Measurements from ENCODE around the gene TAMALIN. TPM values are rescaled to one million over a fixed set of nuclear protein-coding genes. Genes with fewer than 3 reads are reported as not detected.

Gene TAMALIN
- total RNA-seq, 6 experiments from 2014 or later = 0.24 to 1.00 (median 0.69) TPM

DNA sequence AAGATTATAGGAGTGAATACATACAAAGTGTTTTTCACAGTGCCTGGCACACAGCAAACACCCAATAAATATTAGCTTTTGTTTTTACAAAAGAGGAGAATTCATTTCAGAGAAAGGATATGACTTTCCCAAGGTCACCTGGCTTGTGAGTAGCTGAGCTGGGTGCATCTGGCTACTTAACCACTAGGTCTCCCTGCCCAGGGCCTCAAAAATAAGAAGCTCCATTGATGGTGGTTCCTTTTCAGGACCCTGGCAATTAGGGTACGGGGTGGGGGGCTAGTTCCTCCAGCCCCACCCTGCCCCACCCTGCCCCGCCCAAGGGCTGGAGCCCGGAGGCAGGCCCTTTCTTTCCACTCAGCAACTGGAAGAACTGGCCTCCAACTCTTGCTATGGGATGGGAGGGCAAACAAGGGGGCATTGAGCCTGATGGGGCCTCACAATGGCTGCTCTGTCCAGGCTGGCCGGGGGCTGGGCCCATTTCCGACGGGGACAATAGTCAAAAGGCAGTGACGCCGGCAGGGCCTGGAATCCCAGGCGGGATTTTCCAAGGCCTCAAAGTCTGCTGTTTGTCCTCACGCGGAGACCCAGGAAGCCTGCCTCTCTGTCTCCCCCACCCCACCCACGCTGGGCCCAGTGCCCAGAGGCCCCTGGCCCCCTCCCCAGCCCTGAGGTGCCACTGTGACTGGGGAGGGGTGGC is 54.9 kb downstream of the TAMALIN start:
- Mint-ChIP-seq H3K4me3 (no peak overlapping the region), H3K27me3 (ENCODE audit: insufficient read depth) (peaks cover 57% of the 10 kb centered on the region), H3K27ac (peak overlapping the region; percentile 75; the same call in 1 of the 2 replicates), H3K9me3 (peaks cover 5% of the 10 kb centered on the region; the same call in 1 of the 2 replicates), H3K36me3 (ENCODE audit: low read depth) (peaks cover 6% of the 10 kb centered on the region; the same call in 1 of the 2 replicates), H3K4me1 (ENCODE audit: low read depth) (peaks cover 32% of the 10 kb centered on the region)
- TF ChIP-seq, protein P1, sequence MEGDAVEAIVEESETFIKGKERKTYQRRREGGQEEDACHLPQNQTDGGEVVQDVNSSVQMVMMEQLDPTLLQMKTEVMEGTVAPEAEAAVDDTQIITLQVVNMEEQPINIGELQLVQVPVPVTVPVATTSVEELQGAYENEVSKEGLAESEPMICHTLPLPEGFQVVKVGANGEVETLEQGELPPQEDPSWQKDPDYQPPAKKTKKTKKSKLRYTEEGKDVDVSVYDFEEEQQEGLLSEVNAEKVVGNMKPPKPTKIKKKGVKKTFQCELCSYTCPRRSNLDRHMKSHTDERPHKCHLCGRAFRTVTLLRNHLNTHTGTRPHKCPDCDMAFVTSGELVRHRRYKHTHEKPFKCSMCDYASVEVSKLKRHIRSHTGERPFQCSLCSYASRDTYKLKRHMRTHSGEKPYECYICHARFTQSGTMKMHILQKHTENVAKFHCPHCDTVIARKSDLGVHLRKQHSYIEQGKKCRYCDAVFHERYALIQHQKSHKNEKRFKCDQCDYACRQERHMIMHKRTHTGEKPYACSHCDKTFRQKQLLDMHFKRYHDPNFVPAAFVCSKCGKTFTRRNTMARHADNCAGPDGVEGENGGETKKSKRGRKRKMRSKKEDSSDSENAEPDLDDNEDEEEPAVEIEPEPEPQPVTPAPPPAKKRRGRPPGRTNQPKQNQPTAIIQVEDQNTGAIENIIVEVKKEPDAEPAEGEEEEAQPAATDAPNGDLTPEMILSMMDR (IDR thresholded peaks at IDR 0.05) = no peak
- DNase-seq = no peak

DNA sequence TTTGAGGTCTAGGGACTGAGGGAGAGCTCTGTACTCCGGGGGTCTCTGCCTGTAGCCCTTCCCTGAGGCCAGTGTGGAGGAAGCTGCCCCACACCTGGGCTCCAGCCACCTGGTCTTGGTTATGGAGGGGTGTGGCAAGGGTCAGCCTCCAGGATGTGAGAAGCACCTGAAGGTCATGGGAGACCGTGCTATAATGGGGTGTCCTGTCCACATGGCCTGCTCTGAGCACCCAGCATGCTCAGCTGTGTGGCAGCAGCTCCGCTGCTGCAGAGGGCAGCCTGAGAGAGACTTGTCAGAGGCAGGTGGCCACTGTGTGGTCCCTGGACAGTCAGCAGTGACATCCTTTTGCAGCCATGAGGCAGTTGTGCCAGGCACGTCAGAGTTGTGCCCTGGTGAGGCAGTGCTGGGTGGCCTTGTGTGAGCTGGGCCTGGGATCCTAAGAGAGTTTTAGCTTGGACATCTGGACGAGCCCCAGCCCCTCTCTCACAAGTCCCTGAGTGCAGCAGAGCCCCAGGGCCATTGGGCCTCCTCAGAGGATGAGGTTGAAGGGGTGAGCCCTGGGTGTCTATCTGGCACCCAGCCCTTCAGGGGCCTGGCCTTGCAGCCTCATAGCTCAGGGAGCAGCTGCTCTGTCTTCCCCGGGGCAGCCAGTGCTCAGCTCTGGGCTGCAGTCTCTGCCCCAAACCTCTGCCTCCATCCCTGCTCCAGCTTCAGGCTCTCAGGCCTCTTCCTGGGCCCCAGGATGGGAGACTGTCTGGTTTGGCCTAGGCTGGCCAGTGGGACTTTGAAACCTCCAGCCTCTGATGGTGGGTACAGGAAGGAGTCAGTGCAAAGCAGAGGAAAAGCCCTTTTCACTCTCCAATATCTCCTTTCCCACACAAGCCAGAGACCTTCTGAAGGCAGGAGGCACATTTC is 55.7 kb downstream of the TAMALIN start:
- Mint-ChIP-seq H3K27ac (peak overlapping the region; percentile 66), H3K36me3 (ENCODE audit: low read depth) (no peaks in the 10 kb centered on the region; the same call in 1 of the 2 replicates), H3K27me3 (ENCODE audit: insufficient read depth) (peaks cover 49% of the 10 kb centered on the region), H3K4me1 (ENCODE audit: low read depth) (peaks cover 38% of the 10 kb centered on the region), H3K4me3 (no peak overlapping the region), H3K9me3 (no peaks in the 10 kb centered on the region; the same call in 1 of the 2 replicates)
- DNase-seq = no peak
- TF ChIP-seq, protein P1 (IDR thresholded peaks at IDR 0.05) = no peak

DNA sequence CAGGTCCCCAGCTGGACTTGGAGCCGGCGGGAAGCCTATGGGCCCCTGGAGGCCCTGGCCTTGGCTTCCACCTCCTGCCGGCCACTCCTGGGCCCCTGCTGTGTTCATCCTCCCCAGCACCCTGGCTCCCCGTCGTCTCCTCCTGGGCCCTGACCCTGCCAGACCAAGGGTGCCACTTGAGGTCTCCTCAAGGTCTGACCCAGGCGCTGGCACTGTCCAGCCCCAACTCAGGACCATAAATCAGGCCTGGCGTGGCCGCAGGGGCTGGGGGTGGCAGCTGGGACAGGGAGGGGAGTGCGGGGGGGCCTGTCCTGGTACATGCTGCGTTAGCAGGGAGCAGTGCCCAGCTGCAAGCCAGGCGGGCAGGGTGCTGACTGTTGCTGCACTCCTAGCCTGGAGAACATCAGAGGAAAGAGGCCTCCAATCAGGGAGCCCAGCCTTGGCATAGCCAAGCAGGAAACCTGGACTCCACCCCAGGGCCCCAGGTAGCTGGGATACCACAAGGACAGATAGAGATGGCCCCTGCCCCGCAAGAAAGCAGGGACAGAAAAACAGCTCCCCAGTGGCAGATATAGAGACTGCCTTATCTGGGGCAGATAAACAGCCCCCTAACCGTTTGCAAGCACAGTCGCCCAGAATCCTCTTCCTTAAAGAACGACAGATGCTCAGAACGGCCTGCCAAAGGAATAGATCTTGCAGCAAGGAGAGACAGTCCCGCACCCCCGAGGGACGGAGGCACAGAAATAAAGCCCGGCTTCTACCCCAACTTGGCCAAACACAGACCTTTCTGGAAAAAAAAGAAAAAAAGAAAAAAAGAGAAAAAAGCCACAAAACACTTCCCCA is 56.6 kb downstream of the TAMALIN start:
- no peak for DNase-seq
- Mint-ChIP-seq H3K27ac (peak overlapping the region; percentile 92), H3K36me3 (ENCODE audit: low read depth) (no peaks in the 10 kb centered on the region; the same call in 1 of the 2 replicates), H3K9me3 (no peaks in the 10 kb centered on the region; the same call in 1 of the 2 replicates), H3K4me1 (ENCODE audit: low read depth) (peaks cover 38% of the 10 kb centered on the region), H3K4me3 (no peak overlapping the region), H3K27me3 (ENCODE audit: insufficient read depth) (peaks cover 41% of the 10 kb centered on the region)
- TF ChIP-seq, protein P1 (IDR thresholded peaks at IDR 0.05) = no peak

DNA sequence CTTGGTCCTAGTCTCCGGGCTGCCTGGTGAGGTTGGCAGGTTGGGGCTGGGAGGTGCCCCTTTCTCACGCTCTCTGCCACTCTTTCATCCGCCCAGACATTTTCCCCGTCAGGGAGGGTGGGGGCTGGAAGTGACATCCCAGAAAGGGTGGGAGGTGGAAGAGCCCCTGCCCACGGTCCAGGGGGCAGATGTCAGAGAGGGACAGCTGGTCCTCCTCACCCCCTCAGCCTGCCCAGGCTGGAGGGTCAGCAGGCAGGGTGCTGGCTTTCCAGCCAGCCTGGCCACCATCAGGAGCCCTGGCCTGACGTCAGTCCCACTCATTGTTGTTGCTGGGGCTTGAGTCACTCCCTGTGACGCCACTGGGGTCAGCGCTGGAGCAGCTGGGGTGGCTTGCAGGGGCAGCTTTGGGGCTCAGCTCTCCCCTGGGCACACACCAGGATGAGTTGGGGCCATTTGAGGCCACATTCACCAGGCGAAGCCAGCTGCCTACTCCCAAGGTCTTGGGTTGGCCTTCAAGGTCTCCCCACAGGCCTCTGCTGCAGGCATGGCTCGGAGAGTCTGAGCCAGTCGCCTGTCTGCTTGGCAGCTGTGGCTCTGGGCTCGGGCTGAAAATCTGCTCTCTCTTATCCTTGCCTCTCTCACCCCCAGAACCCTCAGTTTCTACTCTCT is 57.4 kb downstream of the TAMALIN start:
- no peaks in the 10 kb centered on the region; the same call in 1 of the 2 replicates for H3K9me3 Mint-ChIP-seq
- TF ChIP-seq, protein P1 (IDR thresholded peaks at IDR 0.05) = no peak
- peak overlapping the region; percentile 92 for H3K27ac Mint-ChIP-seq
- H3K4me3 Mint-ChIP-seq = peak overlapping the region; percentile 26; the same call in 1 of the 2 replicates
- peaks cover 41% of the 10 kb centered on the region for H3K4me1 Mint-ChIP-seq (ENCODE audit: low read depth)
- DNase-seq = peak; percentile 64
- no peaks in the 10 kb centered on the region for H3K36me3 Mint-ChIP-seq (ENCODE audit: low read depth)
- H3K27me3 Mint-ChIP-seq (ENCODE audit: insufficient read depth) = peaks cover 33% of the 10 kb centered on the region

Other genes starting within 250 kb of the TAMALIN start
- not detected for gene FIGNL2, start 158.2 kb upstream of the TAMALIN start, total RNA-seq (2021; fragmentation: NEBNext Ultra II Directional; extraction: Animal tissue kit (Norgen Biotek cat#: 25700))
- not detected for gene ANKRD33, start 118.8 kb upstream of the TAMALIN start, total RNA-seq (2021; fragmentation: NEBNext Ultra II Directional; extraction: Animal tissue kit (Norgen Biotek cat#: 25700))
- 10 to 100 TPM in 3 of 6 experiments, 1 to 10 TPM in 3; 5.4 to 13.5 (median 10.0) TPM for gene ACVRL1, start 99.4 kb upstream of the TAMALIN start, total RNA-seq (2021; fragmentation: NEBNext Ultra II Directional; extraction: Animal tissue kit (Norgen Biotek cat#: 25700))
- gene ACVR1B, start 55.2 kb upstream of the TAMALIN start, total RNA-seq (2021; fragmentation: NEBNext Ultra II Directional; extraction: Animal tissue kit (Norgen Biotek cat#: 25700)) = 10 to 100 TPM; 13.1 to 15.2 (median 14.0) TPM
- 10 to 100 TPM; 10.3 to 46.6 (median 43.6) TPM for gene NR4A1, start 44.5 kb downstream of the TAMALIN start, total RNA-seq (2021; fragmentation: NEBNext Ultra II Directional; extraction: Animal tissue kit (Norgen Biotek cat#: 25700))
- 10 to 100 TPM; 62.1 to 73.6 (median 66.6) TPM for gene ATG101, start 63.0 kb downstream of the TAMALIN start, total RNA-seq (2021; fragmentation: NEBNext Ultra II Directional; extraction: Animal tissue kit (Norgen Biotek cat#: 25700))
- not detected for gene SMIM41, start 72.8 kb downstream of the TAMALIN start, total RNA-seq (2021; fragmentation: NEBNext Ultra II Directional; extraction: Animal tissue kit (Norgen Biotek cat#: 25700))
- gene KRT80, start 185.1 kb downstream of the TAMALIN start, total RNA-seq (2021; fragmentation: NEBNext Ultra II Directional; extraction: Animal tissue kit (Norgen Biotek cat#: 25700)) = 1 to 10 TPM; 2.3 to 3.7 (median 2.8) TPM
- gene KRT7, start 226.3 kb downstream of the TAMALIN start, total RNA-seq (2021; fragmentation: NEBNext Ultra II Directional; extraction: Animal tissue kit (Norgen Biotek cat#: 25700)) = 100 to 1,000 TPM in 2 of 6 experiments, 10 to 100 TPM in 4; 62.7 to 379 (median 67.5) TPM